H1 (cell line): ENCODE data around the gene CHRNA1. TPM values are rescaled to one million over a fixed set of nuclear protein-coding genes. Genes with fewer than 3 reads are reported as not detected.

Experiments used
- CTCF ChIA-PET: fragments of 300-600 bp; sonication (Branson Sonifier 250); formaldehyde crosslinking; loops from one replicate; lab custom pipeline; 2021; ENCODE audit not compliant: partially characterized antibody; lab: Charles Lee
- POLR2A ChIA-PET: fragments of 300-600 bp; sonication (Branson Sonifier 250); formaldehyde crosslinking; loops from one replicate; lab custom pipeline; 2021; ENCODE audit warnings: inconsistent platforms; ENCODE audit not compliant: partially characterized antibody; lab: Charles Lee
- DNase-seq, 2 experiments: peaks; one replicate each; pipeline versions ENCODE4 v3.0.0 to v3.0.0-alpha.2; 2010 to 2022; ENCODE audit warnings: low spot score in 2 of 2, low read depth in 1 of 2, mixed read lengths in 1 of 2
- FAIRE-seq: peaks from 2 replicates; lab custom pipeline; 2011; peaks lifted over from hg19 to GRCh38; lab: Jason Lieb, UNC
- H2AFZ ChIP-seq: 2 replicates; pipeline ENCODE4 v1.8.1; 2012; ENCODE audit warnings: low read length, inconsistent platforms
- H2AK5ac ChIP-seq: 2 replicates; pipeline ENCODE4 v1.6.1; 2013; ENCODE audit warnings: low read depth, low read length
- H2BK120ac ChIP-seq: replicated peaks from 2 replicates; pipeline ENCODE3; 2013; ENCODE audit warnings: low read depth, low read length, inconsistent platforms
- H2BK12ac ChIP-seq: 2 replicates; pipeline ENCODE4 v1.6.1; 2013; ENCODE audit warnings: low read depth, low read length
- H2BK15ac ChIP-seq: 2 replicates; pipeline ENCODE4 v1.6.1; 2013; ENCODE audit warnings: low read length
- H2BK20ac ChIP-seq: 2 replicates; pipeline ENCODE4 v1.6.1; 2013; ENCODE audit warnings: low read length
- H2BK5ac ChIP-seq: 2 replicates; pipeline ENCODE4 v1.6.1; 2013; ENCODE audit warnings: low read depth, low read length
- H3K14ac ChIP-seq: 2 replicates; pipeline ENCODE4 v1.6.1; 2013; ENCODE audit warnings: inconsistent platforms; ENCODE audit not compliant: insufficient read length
- H3K18ac ChIP-seq: 2 replicates; pipeline ENCODE4 v1.6.1; 2013; ENCODE audit warnings: low read length; ENCODE audit errors: extremely low read depth
- H3K23ac ChIP-seq: 2 replicates; pipeline ENCODE4 v1.6.1; 2013; ENCODE audit warnings: inconsistent platforms; ENCODE audit not compliant: insufficient read length
- H3K23me2 ChIP-seq: 2 replicates; pipeline ENCODE4 v1.6.1; 2013; ENCODE audit warnings: low read depth, low read length
- H3K27ac ChIP-seq: 2 replicates; pipeline ENCODE4 v1.6.1; 2011; ENCODE audit warnings: low read depth, low read length, inconsistent platforms
- H3K27me3 ChIP-seq, 4 experiments: replicated peaks in 1 of 4; 1 replicate in 1 of 4; 2 replicates in 3 of 4; pipeline versions ENCODE4 v1.6.1 to v1.8.1; 2011 to 2013; ENCODE audit warnings: low read length in 3 of 4, mild to moderate bottlenecking in 3 of 4, inconsistent platforms in 2 of 4, mixed read lengths in 2 of 4, moderate library complexity in 1 of 4; ENCODE audit not compliant: control insufficient read depth in 3 of 4, insufficient read depth in 3 of 4; ENCODE audit errors: extremely low read depth in 1 of 4
- H3K36me3 ChIP-seq, 4 experiments: 2 replicates each; pipeline versions ENCODE4 v1.6.1 to v1.8.1; 2011 to 2013; ENCODE audit warnings: mild to moderate bottlenecking in 4 of 4, low read length in 3 of 4, moderate library complexity in 2 of 4, control low read depth in 1 of 4, inconsistent platforms in 1 of 4; ENCODE audit not compliant: insufficient read depth in 4 of 4, control insufficient read depth in 2 of 4
- H3K4ac ChIP-seq: replicated peaks from 2 replicates; pipeline ENCODE3; 2013; ENCODE audit warnings: low read length, low read depth, mixed read lengths, inconsistent platforms; ENCODE audit not compliant: insufficient read length
- H3K4me1 ChIP-seq, 4 experiments: replicated peaks in 1 of 4; 1 replicate in 1 of 4; 2 replicates in 3 of 4; pipeline versions ENCODE4 v1.6.1 to v1.8.1; 2011 to 2013; ENCODE audit warnings: low read length in 3 of 4, inconsistent platforms in 2 of 4, mixed read lengths in 1 of 4; ENCODE audit not compliant: insufficient read depth in 4 of 4, control insufficient read depth in 3 of 4
- H3K4me2 ChIP-seq, 2 experiments: 2 replicates each; pipeline versions ENCODE4 v1.6.1 to v1.8.1; 2011 to 2013; ENCODE audit warnings: low read depth in 2 of 2, low read length in 2 of 2, control low read depth in 1 of 2, inconsistent platforms in 1 of 2, mild to moderate bottlenecking in 1 of 2; ENCODE audit not compliant: insufficient read depth in 1 of 2
- H3K4me3 ChIP-seq, 4 experiments: fragments of 200-600, 300-600 bp in 1 of 4; sonication (generic), shearing (Covaris generic), sonication (Bioruptor Twin) in 1 of 4; 2 replicates each; pipeline versions ENCODE4 v1.5.1 to v1.8.1; 2011 to 2016; ENCODE audit warnings: low read length in 4 of 4, low read depth in 3 of 4, control low read depth in 2 of 4, inconsistent platforms in 2 of 4, mild to moderate bottlenecking in 2 of 4, mixed read lengths in 1 of 4, moderate library complexity in 1 of 4; ENCODE audit not compliant: insufficient read depth in 2 of 4; ENCODE audit errors: extremely low read depth in 1 of 4
- H3K56ac ChIP-seq: replicated peaks from 2 replicates; pipeline ENCODE3; 2013; ENCODE audit warnings: low read depth, mild to moderate bottlenecking, mixed read lengths, low read length, inconsistent platforms; ENCODE audit not compliant: insufficient read length
- H3K79me1 ChIP-seq: 2 replicates; pipeline ENCODE4 v1.6.1; 2013; ENCODE audit warnings: low read depth, low read length, control low read depth
- H3K79me2 ChIP-seq, 2 experiments: 2 replicates each; pipeline versions ENCODE4 v1.6.1 to v1.8.1; 2012 to 2013; ENCODE audit warnings: low read length in 2 of 2, mild to moderate bottlenecking in 2 of 2, inconsistent platforms in 1 of 2; ENCODE audit not compliant: insufficient read depth in 2 of 2, control insufficient read depth in 1 of 2
- H3K9ac ChIP-seq, 4 experiments: replicated peaks in 1 of 4; 1 replicate in 1 of 4; 2 replicates in 3 of 4; pipeline versions ENCODE4 v1.6.1 to v1.8.1; 2011 to 2013; ENCODE audit warnings: low read depth in 3 of 4, low read length in 3 of 4, control low read depth in 2 of 4, mild to moderate bottlenecking in 2 of 4, moderate library complexity in 2 of 4, inconsistent platforms in 1 of 4; ENCODE audit errors: extremely low read depth in 1 of 4
- H3K9me3 ChIP-seq, 2 experiments: 2 replicates each; pipeline versions ENCODE4 v1.6.1 to v1.8.1; 2012 to 2013; ENCODE audit warnings: mild to moderate bottlenecking in 2 of 2, moderate library complexity in 2 of 2, control low read depth in 1 of 2, inconsistent platforms in 1 of 2, low read depth in 1 of 2, low read length in 1 of 2, mixed read lengths in 1 of 2; ENCODE audit not compliant: insufficient read depth in 2 of 2
- H4K20me1 ChIP-seq, 2 experiments: replicated peaks in 1 of 2; 2 replicates each; pipeline versions ENCODE3 to v1.8.1; 2011 to 2013; ENCODE audit warnings: inconsistent platforms in 2 of 2, low read length in 2 of 2, mild to moderate bottlenecking in 1 of 2; ENCODE audit not compliant: insufficient read depth in 2 of 2, control insufficient read depth in 1 of 2
- H4K5ac ChIP-seq: 2 replicates; pipeline ENCODE4 v1.6.1; 2013; ENCODE audit warnings: low read length, low read depth, mixed read lengths, inconsistent platforms; ENCODE audit not compliant: insufficient read length
- H4K8ac ChIP-seq: 2 replicates; pipeline ENCODE4 v1.8.0; 2013; ENCODE audit warnings: mild to moderate bottlenecking, moderate library complexity, low read length, inconsistent platforms; ENCODE audit not compliant: insufficient read depth; ENCODE audit errors: extremely low read depth
- H4K91ac ChIP-seq: replicated peaks from 2 replicates; pipeline ENCODE3; 2013; ENCODE audit warnings: low read length, mixed read lengths, inconsistent platforms; ENCODE audit not compliant: insufficient read length
- ATF2 ChIP-seq: IDR thresholded peaks from 2 replicates; pipeline ENCODE4 v1.6.1; 2012; ENCODE audit warnings: low read length, inconsistent platforms
- WGBS, 2 experiments: shearing (Covaris generic) in 1 of 2; methylation state at CpG; one replicate each; pipeline versions ENCODE4 v1.1.6 to v1.1.7; 2013 to 2015; ENCODE audit warnings: low lambda C conversion rate in 2 of 2, mixed read lengths in 2 of 2, inconsistent platforms in 1 of 2, low coverage in 1 of 2, missing lambda C conversion rate in 1 of 2; ENCODE audit not compliant: insufficient replicate concordance in 2 of 2, insufficient coverage in 1 of 2, insufficient read length in 1 of 2; ENCODE audit errors: extremely low coverage in 1 of 2, missing lambda C conversion rate in 1 of 2; 5-methylcytosine and 5-hydroxymethylcytosine counted together
- polyA plus RNA-seq, 7 experiments: library from polyadenylated mRNA; depleted of rRNA in 3 of 7; stranded (reverse) in 5 of 7; unstranded in 2 of 7; fragments of >200 nt in 5 of 7; fragments of 200-250 nt in 2 of 7; gene quantifications; 1 replicate in 5 of 7; 2 replicates in 1 of 7; 4 replicates in 1 of 7; pipeline versions ENCODE4 v1.2.1 to v1.2.3, GENCODE V29; 2011 to 2013; ENCODE audit warnings: missing spikeins in 2 of 7, mixed read lengths in 2 of 7
- total RNA-seq: library from RNA; stranded (reverse); fragmentation: NEBNext Ultra II Directional; extraction: Animal tissue kit (Norgen Biotek cat#: 25700); gene quantifications from 2 replicates; pipeline ENCODE4 v1.2.1, GENCODE V29; 2021

Gene CHRNA1
- total and polyA plus RNA-seq, 2 of the 8 experiments (the other 6 are each of a cell fraction or from before 2014, with no cell fraction given) = 0.11 to 0.15 TPM

DNA sequence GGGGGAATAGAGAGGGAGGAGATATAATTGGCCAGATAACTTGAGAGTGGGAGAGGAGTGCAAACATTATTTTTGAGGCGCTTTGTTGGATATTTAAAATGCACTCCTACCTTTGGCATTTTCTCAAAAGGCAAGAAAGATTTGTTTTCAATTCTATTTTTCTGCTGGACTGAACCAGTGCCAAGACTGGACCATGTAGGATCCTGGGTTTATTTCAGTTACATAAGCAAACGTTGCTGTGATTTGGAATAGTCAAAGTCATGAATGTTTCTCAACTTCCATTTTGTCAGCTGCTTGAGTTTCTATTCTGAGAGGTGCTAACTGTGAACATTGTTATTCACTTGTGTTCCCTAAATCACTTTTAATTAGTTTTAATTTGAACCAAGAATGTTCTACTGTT lies 8.9 kb upstream of the CHRNA1 start:
- no peak overlapping the region for H4K5ac ChIP-seq
- no peak overlapping the region for H2BK15ac ChIP-seq
- no peak for TF ChIP-seq ATF2
- TF ChIP-seq, all 59 proteins: peak for 0
- Histone ChIP-seq H3K79me2 (no peaks in the 10 kb centered on the region), H3K36me3 (no peaks in the 10 kb centered on the region), H3K4me3 (no peak overlapping the region), H2BK12ac (no peak overlapping the region), H3K18ac (no peak overlapping the region; the same call in 1 of the 2 replicates), H3K23ac (no peak overlapping the region), H3K27me3 (no peaks in the 10 kb centered on the region), H3K27ac (no peak overlapping the region), H3K79me1 (no peaks in the 10 kb centered on the region), H4K8ac (no peak overlapping the region), H2AFZ (no peak overlapping the region), H3K4me2 (no peak overlapping the region), H3K56ac (no peak overlapping the region), H2BK120ac (peak overlapping the region; percentile 84), H3K9ac (no peak overlapping the region), H3K23me2 (no peaks in the 10 kb centered on the region), H4K20me1 (no peaks in the 10 kb centered on the region), H2AK5ac (no peak overlapping the region), H3K4ac (no peak overlapping the region), H4K91ac (no peak overlapping the region), H3K9me3 (no peaks in the 10 kb centered on the region), H3K4me1 (peaks cover 11 to 28% (median 13%) of the 10 kb centered on the region in 4 experiments), H2BK20ac (peak overlapping the region; percentile 26; the same call in 1 of the 2 replicates), H2BK5ac (0 out of 2 replicates have a peak overlapping the region, but pooled peaks have one; percentile 99), H3K14ac (no peak overlapping the region)
- FAIRE-seq (no peak), DNase-seq (no peak)
- CTCF ChIA-PET = interaction anchor here (1.2 to 12.2 kb wide), 13 partner anchors 8 to 235 kb away, joined by 3 to 249 read pairs (median 32); partner anchors contain the start of gene CHRNA1
- 83% methylated on average over 2 of the region's 2 CpGs; no CpG with 5 or more reads in 1 of the 2 experiments for WGBS, 2 experiments
- POLR2A ChIA-PET = interaction anchor here (1.3 to 3.8 kb wide), 5 partner anchors 15 to 232 kb away, joined by 3 to 39 read pairs (median 10); partner anchors contain the start of gene CHN1
